Fibroblast of upper back skin (primary cell): ENCODE measurements around the gene GSDMA.
A peak's percentile ranks its signal among the peaks of the same experiment; 100 is the strongest.
"Not testable (repeated sequence)": the region's sequence is repeated elsewhere in the genome, so short reads cannot be mapped to it uniquely, and the experiment has no call there.

Experiments
- DNase-seq: peaks from one replicate; pipeline ENCODE4 v3.0.0-alpha.2; 2013

The GSDMA gene

GRCh38 chr17:39999067-39999466 lies 36.3 kb downstream of the GSDMA start:
- DNase-seq: no peak

- no peak for DNase-seq
These were observed 37.4 kb downstream of the GSDMA start for GRCh38 chr17:40000161-40000560.

GRCh38 chr17:40001335-40001734 lies 38.5 kb downstream of the GSDMA start:
- not testable (repeated sequence) for DNase-seq

- DNase-seq: no peak
These were observed 41.3 kb downstream of the GSDMA start for GRCh38 chr17:40004072-40004471.

GRCh38 chr17:40004712-40005111 lies 41.9 kb downstream of the GSDMA start:
- no peak for DNase-seq

GRCh38 chr17:40005520-40005919 lies 42.7 kb downstream of the GSDMA start:
- DNase-seq: no peak

GRCh38 chr17:40010946-40011500 lies 48.2 kb downstream of the GSDMA start:
- not testable (repeated sequence) for DNase-seq

- DNase-seq: not testable (repeated sequence)
These were observed 49.3 kb downstream of the GSDMA start for GRCh38 chr17:40012017-40012647.

GRCh38 chr17:40014375-40014980 lies 51.7 kb downstream of the GSDMA start:
- DNase-seq: no peak

GRCh38 chr17:40015005-40015997 lies 52.5 kb downstream of the GSDMA start, which contains the start of gene CSF3:
Gene CSF3, plus strand, starts transcription at chr17:40015440. Its CDS starts 35 bp downstream, at chr17:40015475.
- DNase-seq: no peak

GRCh38 chr17:40015998-40016985 lies 53.5 kb downstream of the GSDMA start:
- no peak for DNase-seq

GRCh38 chr17:40017422-40018080 lies 54.7 kb downstream of the GSDMA start:
- no peak for DNase-seq

GRCh38 chr17:40018211-40019121 lies 55.7 kb downstream of the GSDMA start:
- peak; percentile 41 for DNase-seq

- peak; percentile 60 for DNase-seq
These were observed 56.6 kb downstream of the GSDMA start for GRCh38 chr17:40019140-40019991.

- DNase-seq: no peak
These were observed 57.3 kb downstream of the GSDMA start for GRCh38 chr17:40020146-40020545.

GRCh38 chr17:40021451-40021971 lies 58.7 kb downstream of the GSDMA start:
- DNase-seq: peak; percentile 51

GRCh38 chr17:40022497-40022896 lies 59.7 kb downstream of the GSDMA start:
- DNase-seq: no peak

GRCh38 chr17:40022961-40023541 lies 60.2 kb downstream of the GSDMA start:
- DNase-seq: no peak
